HEK293 (cell line): ENCODE results near the gene CASKIN2.

Experiments used
- CTCF ChIA-PET: fragments of 350-600 bp; formaldehyde crosslinking; extraction: SDS; loops from one replicate; lab custom pipeline; 2021; ENCODE audit warnings: antibody characterized with exemption; lab: Yijun Ruan, JAX
- POLR2A ChIA-PET: fragments of 300-600 bp; formaldehyde crosslinking; extraction: SDS; loops from one replicate; lab custom pipeline; 2020; ENCODE audit warnings: antibody characterized with exemption, inconsistent platforms; lab: Yijun Ruan, JAX
- H3K27ac ChIP-seq: fragments of 200-500 bp; sonication (Bioruptor generic); 2 replicates; pipeline ENCODE4 v1.5.1; 2014; ENCODE audit warnings: low read depth, low read length, control low read depth, inconsistent platforms; ENCODE audit errors: extremely low read depth
- H3K36me3 ChIP-seq, 2 experiments: fragments of 200-500 bp in 1 of 2; sonication (Bioruptor generic) in 1 of 2; 1 replicate in 1 of 2; 2 replicates in 1 of 2; pipeline ENCODE4 v1.5.1; 2014 to 2017; ENCODE audit warnings: inconsistent platforms in 2 of 2, low read length in 2 of 2; ENCODE audit not compliant: control insufficient read depth in 2 of 2, insufficient read depth in 1 of 2
- H3K4me1 ChIP-seq: fragments of 200-500 bp; sonication (Bioruptor generic); 2 replicates; pipeline ENCODE4 v1.5.1; 2014; ENCODE audit warnings: mild to moderate bottlenecking, low read length, inconsistent platforms; ENCODE audit not compliant: control insufficient read depth, insufficient read depth
- H3K4me3 ChIP-seq: 2 replicates; pipeline ENCODE4 v1.5.1; 2011; ENCODE audit warnings: low read depth, mild to moderate bottlenecking, control low read depth, low read length, moderate library complexity
- H3K9me3 ChIP-seq: fragments of 200-500 bp; sonication (Bioruptor generic); 2 replicates; pipeline ENCODE4 v1.5.1; 2014; ENCODE audit warnings: low read depth, low read length, inconsistent platforms; ENCODE audit not compliant: control insufficient read depth, insufficient read depth
- BCL11B ChIP-seq: fragments of 450-650 bp; formaldehyde crosslinking; IDR thresholded peaks from 2 replicates; pipeline ENCODE4 v1.5.1; 2016; ENCODE audit warnings: low read depth, missing biosample characterization, missing genetic modification characterization
- GLI2 ChIP-seq: fragments of 450-650 bp; formaldehyde crosslinking; IDR thresholded peaks from 2 replicates; pipeline ENCODE4; 2017; ENCODE audit warnings: missing biosample characterization, missing genetic modification characterization, low read depth, borderline replicate concordance
- GLIS2 ChIP-seq: fragments of 450-650 bp; formaldehyde crosslinking; IDR thresholded peaks from 2 replicates; pipeline ENCODE4 v1.5.1; 2016; ENCODE audit warnings: missing biosample characterization, missing genetic modification characterization
- PBX3 ChIP-seq: sonication (generic); formaldehyde crosslinking; IDR thresholded peaks from 2 replicates; pipeline ENCODE4 v1.8.1; 2022; ENCODE audit warnings: mild to moderate bottlenecking, moderate library complexity, missing genetic modification reagents
- ZBTB1 ChIP-seq: fragments of 450-650 bp; formaldehyde crosslinking; IDR thresholded peaks from 2 replicates; pipeline ENCODE4 v1.5.1; 2016; ENCODE audit warnings: missing biosample characterization, missing genetic modification characterization
- ZBTB48 ChIP-seq: fragments of 450-650 bp; formaldehyde crosslinking; IDR thresholded peaks from 2 replicates; pipeline ENCODE4 v1.5.1; 2016; ENCODE audit warnings: missing biosample characterization, missing genetic modification characterization
- ZFP41 ChIP-seq: fragments of 450-650 bp; formaldehyde crosslinking; IDR thresholded peaks from 2 replicates; pipeline ENCODE4 v1.5.1; 2016; ENCODE audit warnings: missing biosample characterization, missing genetic modification characterization, borderline replicate concordance
- ZNF121 ChIP-seq: fragments of 450-650 bp; formaldehyde crosslinking; IDR thresholded peaks from 2 replicates; pipeline ENCODE4 v1.5.1; 2016; ENCODE audit warnings: missing biosample characterization, missing genetic modification characterization
- ZNF23 ChIP-seq: fragments of 450-650 bp; formaldehyde crosslinking; IDR thresholded peaks from 2 replicates; pipeline ENCODE4 v1.5.1; 2016; ENCODE audit warnings: missing biosample characterization, missing genetic modification characterization, borderline replicate concordance
- ZNF366 ChIP-seq: fragments of 450-650 bp; formaldehyde crosslinking; conservative IDR thresholded peaks from 2 replicates; pipeline ENCODE4 v1.5.1; 2016; ENCODE audit warnings: missing biosample characterization, missing genetic modification characterization
- ZNF37A ChIP-seq: fragments of 450-650 bp; IDR thresholded peaks from 2 replicates; pipeline ENCODE4 v1.5.1; 2018; ENCODE audit warnings: missing biosample characterization, missing genetic modification characterization
- ZNF555 ChIP-seq: fragments of 450-650 bp; formaldehyde crosslinking; conservative IDR thresholded peaks from 2 replicates; pipeline ENCODE4 v1.5.1; 2017; ENCODE audit warnings: missing biosample characterization, mild to moderate bottlenecking, missing genetic modification characterization, inconsistent platforms
- ZNF571 ChIP-seq: fragments of 450-650 bp; formaldehyde crosslinking; IDR thresholded peaks from 2 replicates; pipeline ENCODE4 v1.5.0; 2017; ENCODE audit warnings: missing biosample characterization, missing genetic modification characterization
- ZNF654 ChIP-seq: fragments of 450-650 bp; formaldehyde crosslinking; IDR thresholded peaks from 2 replicates; pipeline ENCODE4 v1.5.1; 2016; ENCODE audit warnings: low read depth, missing biosample characterization, missing genetic modification characterization
- ZNF704 ChIP-seq: fragments of 450-650 bp; formaldehyde crosslinking; IDR thresholded peaks from 2 replicates; pipeline ENCODE4 v1.5.1; 2016; ENCODE audit warnings: missing biosample characterization, missing genetic modification characterization
- ZSCAN16 ChIP-seq: fragments of 450-650 bp; formaldehyde crosslinking; IDR thresholded peaks from 2 replicates; pipeline ENCODE4 v1.5.1; 2016; ENCODE audit warnings: missing biosample characterization, missing genetic modification characterization
- TF ChIP-seq, protein P1 (sequence below): fragments of 450-650 bp; formaldehyde crosslinking; IDR thresholded peaks from 2 replicates; pipeline ENCODE4 v1.5.1; 2016; ENCODE audit warnings: missing biosample characterization, missing genetic modification characterization, low read depth
- TF ChIP-seq, protein P2 (sequence below): fragments of 450-650 bp; formaldehyde crosslinking; IDR thresholded peaks from 2 replicates; pipeline ENCODE4 v1.5.1; 2016; ENCODE audit warnings: missing biosample characterization, missing genetic modification characterization
- TF ChIP-seq, protein P3 (sequence below): fragments of 450-650 bp; formaldehyde crosslinking; IDR thresholded peaks from 2 replicates; pipeline ENCODE4 v1.5.1; 2017; ENCODE audit warnings: missing biosample characterization, missing genetic modification characterization
- TF ChIP-seq, protein P4 (sequence below): fragments of 450-650 bp; formaldehyde crosslinking; IDR thresholded peaks from 2 replicates; pipeline ENCODE4 v1.5.1; 2016; ENCODE audit warnings: missing biosample characterization, missing genetic modification characterization, borderline replicate concordance

The CASKIN2 gene

DNA sequence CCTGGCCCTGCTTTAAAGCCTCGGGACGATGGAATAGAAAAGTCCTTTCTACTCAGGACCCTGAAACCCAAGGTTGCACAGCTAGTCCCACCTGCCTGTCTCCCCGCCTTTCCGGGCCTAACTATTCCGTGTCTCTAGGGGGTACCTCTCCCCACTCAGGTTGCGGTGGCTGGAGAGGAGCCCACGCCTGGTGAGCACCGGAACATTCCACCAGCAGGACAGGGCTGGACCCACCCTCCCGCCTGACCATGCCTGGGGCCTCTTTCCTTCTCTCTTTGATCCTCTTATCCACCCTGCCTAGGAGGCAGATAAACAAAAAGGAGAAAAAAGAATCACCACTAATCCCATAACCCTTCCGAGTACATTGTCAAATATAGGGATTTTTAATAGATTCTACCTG, 21.0 kb upstream of the CASKIN2 start:
- Histone ChIP-seq H3K4me3 (no peak overlapping the region), H3K36me3 (peaks cover 3 to 5% of the 10 kb centered on the region in 2 experiments; a peak in 2 of 3 replicates), H3K27ac (no peak overlapping the region), H3K4me1 (no peaks in the 10 kb centered on the region), H3K9me3 (no peaks in the 10 kb centered on the region)
- ChIA-PET CTCF (no interaction called here), POLR2A (no interaction called here)
- no peak for TF ChIP-seq ZNF555 (tag by site-specific recombination)
- TF ChIP-seq BCL11B (tag by site-specific recombination) = no peak
- TF ChIP-seq, protein P1, sequence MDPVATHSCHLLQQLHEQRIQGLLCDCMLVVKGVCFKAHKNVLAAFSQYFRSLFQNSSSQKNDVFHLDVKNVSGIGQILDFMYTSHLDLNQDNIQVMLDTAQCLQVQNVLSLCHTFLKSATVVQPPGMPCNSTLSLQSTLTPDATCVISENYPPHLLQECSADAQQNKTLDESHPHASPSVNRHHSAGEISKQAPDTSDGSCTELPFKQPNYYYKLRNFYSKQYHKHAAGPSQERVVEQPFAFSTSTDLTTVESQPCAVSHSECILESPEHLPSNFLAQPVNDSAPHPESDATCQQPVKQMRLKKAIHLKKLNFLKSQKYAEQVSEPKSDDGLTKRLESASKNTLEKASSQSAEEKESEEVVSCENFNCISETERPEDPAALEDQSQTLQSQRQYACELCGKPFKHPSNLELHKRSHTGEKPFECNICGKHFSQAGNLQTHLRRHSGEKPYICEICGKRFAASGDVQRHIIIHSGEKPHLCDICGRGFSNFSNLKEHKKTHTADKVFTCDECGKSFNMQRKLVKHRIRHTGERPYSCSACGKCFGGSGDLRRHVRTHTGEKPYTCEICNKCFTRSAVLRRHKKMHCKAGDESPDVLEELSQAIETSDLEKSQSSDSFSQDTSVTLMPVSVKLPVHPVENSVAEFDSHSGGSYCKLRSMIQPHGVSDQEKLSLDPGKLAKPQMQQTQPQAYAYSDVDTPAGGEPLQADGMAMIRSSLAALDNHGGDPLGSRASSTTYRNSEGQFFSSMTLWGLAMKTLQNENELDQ (tag by site-specific recombination) = no peak
- no peak for TF ChIP-seq ZBTB48 (tag by site-specific recombination)
- TF ChIP-seq ZNF37A (tag by site-specific recombination) = no peak

DNA sequence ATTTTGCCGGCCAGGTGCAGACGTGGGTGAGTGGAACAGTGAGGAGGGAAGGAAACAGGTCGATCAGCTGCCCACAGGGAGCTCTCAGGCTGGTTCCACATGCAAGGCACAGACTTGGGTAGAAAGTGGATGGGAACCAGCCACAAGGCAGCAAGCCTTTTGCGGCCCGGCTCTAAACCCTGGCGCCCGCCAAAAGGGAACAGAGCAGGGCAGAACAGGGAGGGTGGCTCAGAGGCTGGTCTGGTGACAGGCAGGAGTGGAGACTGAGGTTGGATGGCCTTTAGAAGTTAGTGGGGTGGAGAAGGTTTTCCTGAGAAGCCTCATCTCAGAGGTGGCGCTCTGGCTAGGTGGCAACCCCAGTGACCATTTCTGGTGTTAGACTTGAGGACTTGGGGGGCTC, 20.5 kb upstream of the CASKIN2 start:
- ChIA-PET POLR2A (interaction anchor here (0.6 to 1.3 kb wide), 3 partner anchors 11 to 186 kb away, joined by 3 to 4 read pairs (median 3); partner anchors contain the start of gene LLGL2), CTCF (interaction anchor here (1.9 kb wide), 1 partner anchor 19 kb away, joined by 6 read pairs; the partner anchor contains the start of gene TSEN54)
- Histone ChIP-seq H3K36me3 (peaks cover 3 to 5% of the 10 kb centered on the region in 2 experiments; a peak in 2 of 3 replicates), H3K4me1 (no peaks in the 10 kb centered on the region), H3K27ac (no peak overlapping the region), H3K9me3 (no peaks in the 10 kb centered on the region), H3K4me3 (no peak overlapping the region)
- TF ChIP-seq ZFP41 (tag by site-specific recombination) (no peak), ZNF23 (no peak), ZNF366 (no peak), ZNF571 (tag by site-specific recombination) (no peak), PBX3 (CRISPR knock-in tag) (no peak), ZSCAN16 (tag by site-specific recombination) (no peak), ZNF121 (tag by site-specific recombination) (no peak), GLI2 (tag by site-specific recombination) (no peak), GLIS2 (tag by site-specific recombination) (no peak), ZNF704 (tag by site-specific recombination) (no peak), ZNF654 (tag by site-specific recombination) (no peak), ZBTB1 (no peak)
- TF ChIP-seq, protein P2, sequence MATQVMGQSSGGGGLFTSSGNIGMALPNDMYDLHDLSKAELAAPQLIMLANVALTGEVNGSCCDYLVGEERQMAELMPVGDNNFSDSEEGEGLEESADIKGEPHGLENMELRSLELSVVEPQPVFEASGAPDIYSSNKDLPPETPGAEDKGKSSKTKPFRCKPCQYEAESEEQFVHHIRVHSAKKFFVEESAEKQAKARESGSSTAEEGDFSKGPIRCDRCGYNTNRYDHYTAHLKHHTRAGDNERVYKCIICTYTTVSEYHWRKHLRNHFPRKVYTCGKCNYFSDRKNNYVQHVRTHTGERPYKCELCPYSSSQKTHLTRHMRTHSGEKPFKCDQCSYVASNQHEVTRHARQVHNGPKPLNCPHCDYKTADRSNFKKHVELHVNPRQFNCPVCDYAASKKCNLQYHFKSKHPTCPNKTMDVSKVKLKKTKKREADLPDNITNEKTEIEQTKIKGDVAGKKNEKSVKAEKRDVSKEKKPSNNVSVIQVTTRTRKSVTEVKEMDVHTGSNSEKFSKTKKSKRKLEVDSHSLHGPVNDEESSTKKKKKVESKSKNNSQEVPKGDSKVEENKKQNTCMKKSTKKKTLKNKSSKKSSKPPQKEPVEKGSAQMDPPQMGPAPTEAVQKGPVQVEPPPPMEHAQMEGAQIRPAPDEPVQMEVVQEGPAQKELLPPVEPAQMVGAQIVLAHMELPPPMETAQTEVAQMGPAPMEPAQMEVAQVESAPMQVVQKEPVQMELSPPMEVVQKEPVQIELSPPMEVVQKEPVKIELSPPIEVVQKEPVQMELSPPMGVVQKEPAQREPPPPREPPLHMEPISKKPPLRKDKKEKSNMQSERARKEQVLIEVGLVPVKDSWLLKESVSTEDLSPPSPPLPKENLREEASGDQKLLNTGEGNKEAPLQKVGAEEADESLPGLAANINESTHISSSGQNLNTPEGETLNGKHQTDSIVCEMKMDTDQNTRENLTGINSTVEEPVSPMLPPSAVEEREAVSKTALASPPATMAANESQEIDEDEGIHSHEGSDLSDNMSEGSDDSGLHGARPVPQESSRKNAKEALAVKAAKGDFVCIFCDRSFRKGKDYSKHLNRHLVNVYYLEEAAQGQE (tag by site-specific recombination) = no peak
- TF ChIP-seq, protein P3, sequence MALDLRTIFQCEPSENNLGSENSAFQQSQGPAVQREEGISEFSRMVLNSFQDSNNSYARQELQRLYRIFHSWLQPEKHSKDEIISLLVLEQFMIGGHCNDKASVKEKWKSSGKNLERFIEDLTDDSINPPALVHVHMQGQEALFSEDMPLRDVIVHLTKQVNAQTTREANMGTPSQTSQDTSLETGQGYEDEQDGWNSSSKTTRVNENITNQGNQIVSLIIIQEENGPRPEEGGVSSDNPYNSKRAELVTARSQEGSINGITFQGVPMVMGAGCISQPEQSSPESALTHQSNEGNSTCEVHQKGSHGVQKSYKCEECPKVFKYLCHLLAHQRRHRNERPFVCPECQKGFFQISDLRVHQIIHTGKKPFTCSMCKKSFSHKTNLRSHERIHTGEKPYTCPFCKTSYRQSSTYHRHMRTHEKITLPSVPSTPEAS (tag by site-specific recombination) = no peak
- TF ChIP-seq, protein P4, sequence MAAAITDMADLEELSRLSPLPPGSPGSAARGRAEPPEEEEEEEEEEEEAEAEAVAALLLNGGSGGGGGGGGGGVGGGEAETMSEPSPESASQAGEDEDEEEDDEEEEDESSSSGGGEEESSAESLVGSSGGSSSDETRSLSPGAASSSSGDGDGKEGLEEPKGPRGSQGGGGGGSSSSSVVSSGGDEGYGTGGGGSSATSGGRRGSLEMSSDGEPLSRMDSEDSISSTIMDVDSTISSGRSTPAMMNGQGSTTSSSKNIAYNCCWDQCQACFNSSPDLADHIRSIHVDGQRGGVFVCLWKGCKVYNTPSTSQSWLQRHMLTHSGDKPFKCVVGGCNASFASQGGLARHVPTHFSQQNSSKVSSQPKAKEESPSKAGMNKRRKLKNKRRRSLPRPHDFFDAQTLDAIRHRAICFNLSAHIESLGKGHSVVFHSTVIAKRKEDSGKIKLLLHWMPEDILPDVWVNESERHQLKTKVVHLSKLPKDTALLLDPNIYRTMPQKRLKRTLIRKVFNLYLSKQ (tag by site-specific recombination) = no peak
